ENCODE measurements around the gene MN1. TPM values are rescaled to one million over a fixed set of nuclear protein-coding genes. Genes with fewer than 3 reads are reported as not detected.

Gene MN1
- total and polyA plus RNA-seq, 2 of the 8 experiments (the other 6 are each of a cell fraction or from before 2014, with no cell fraction given) = 3.1 to 4.9 TPM

- ChIA-PET POLR2A (ENCODE audit: partially characterized antibody) (interaction anchor here (0.9 to 1.2 kb wide), 2 partner anchors 17 to 22 kb away, joined by 3 to 4 read pairs; no protein-coding TSS in a partner anchor), CTCF (ENCODE audit: partially characterized antibody) (interaction anchor here (0.6 to 0.8 kb wide), 2 partner anchors 9 to 121 kb away, joined by 3 read pairs; no protein-coding TSS in a partner anchor)
- H4K5ac ChIP-seq (ENCODE audit: insufficient read length, low read depth, low read length) = no peak overlapping the region
- H3K14ac ChIP-seq (ENCODE audit: insufficient read length) = no peak overlapping the region
- no peak overlapping the region for H3K4me3 ChIP-seq (ENCODE audit: extremely low read depth in 1 of 4, insufficient read depth in 2 of 4, low read depth in 3 of 4, low read length in 4 of 4)
- peaks cover 0 to 9% (median 4%) of the 10 kb centered on the region in 4 experiments; a peak in 3 of 8 replicates for H3K36me3 ChIP-seq (ENCODE audit: control insufficient read depth in 2 of 4, insufficient read depth in 4 of 4, low read length in 3 of 4)
- H4K8ac ChIP-seq (ENCODE audit: extremely low read depth, insufficient read depth, low read length) = no peak overlapping the region
- H3K79me2 ChIP-seq (ENCODE audit: control insufficient read depth in 1 of 2, insufficient read depth in 2 of 2, low read length in 2 of 2) = peaks cover 0 to 8% of the 10 kb centered on the region in 2 experiments; a peak in 1 of 4 replicates
- H3K4ac ChIP-seq (replicated peaks; ENCODE audit: insufficient read length, low read depth, low read length) = no peak overlapping the region
- H4K20me1 ChIP-seq (replicated peaks in 1 of 2; ENCODE audit: control insufficient read depth in 1 of 2, insufficient read depth in 2 of 2, low read length in 2 of 2) = peaks cover 0 to 4% of the 10 kb centered on the region in 2 experiments
- H2BK12ac ChIP-seq (ENCODE audit: low read depth, low read length) = no peak overlapping the region
- no peak overlapping the region for H2BK20ac ChIP-seq (ENCODE audit: low read length)
- H2AK5ac ChIP-seq (ENCODE audit: low read depth, low read length) = no peak overlapping the region
- H4K91ac ChIP-seq (replicated peaks; ENCODE audit: insufficient read length, low read length) = no peak overlapping the region
- WGBS, 2 experiments (ENCODE audit: extremely low coverage in 1 of 2, insufficient coverage in 1 of 2, insufficient read length in 1 of 2, insufficient replicate concordance in 2 of 2, low coverage in 1 of 2, low lambda C conversion rate in 2 of 2, missing lambda C conversion rate in 1 of 2) = 89% methylated on average over 5 of the region's 5 CpGs; no CpG with 5 or more reads in 1 of the 2 experiments
- H3K18ac ChIP-seq (ENCODE audit: extremely low read depth, low read length) = no peak overlapping the region
- H3K56ac ChIP-seq (replicated peaks; ENCODE audit: insufficient read length, low read depth, low read length) = no peak overlapping the region
- FAIRE-seq = no peak
- H3K4me1 ChIP-seq (replicated peaks in 1 of 4; ENCODE audit: control insufficient read depth in 3 of 4, insufficient read depth in 4 of 4, low read length in 3 of 4) = 0 out of 7 replicates have a peak, but pooled peaks cover 0 to 2% (median 0%) of the 10 kb centered on the region in 4 experiments
- no peak overlapping the region for H2BK120ac ChIP-seq (replicated peaks; ENCODE audit: low read depth, low read length)
- no peaks in the 10 kb centered on the region for H3K23me2 ChIP-seq (ENCODE audit: low read depth, low read length)
- peaks cover 0 to 3% of the 10 kb centered on the region in 2 experiments; a peak in 1 of 4 replicates for H3K9me3 ChIP-seq (ENCODE audit: insufficient read depth in 2 of 2, low read depth in 1 of 2, low read length in 1 of 2)
- H2BK5ac ChIP-seq (ENCODE audit: low read depth, low read length) = no peak overlapping the region
- H2AFZ ChIP-seq (ENCODE audit: low read length) = no peak overlapping the region
- no peak for DNase-seq (ENCODE audit: low read depth in 1 of 2, low spot score in 2 of 2)
- H2BK15ac ChIP-seq (ENCODE audit: low read length) = no peak overlapping the region
- H3K79me1 ChIP-seq (ENCODE audit: low read depth, low read length) = peaks cover 14% of the 10 kb centered on the region
- no peaks in the 10 kb centered on the region for H3K27me3 ChIP-seq (replicated peaks in 1 of 4; ENCODE audit: control insufficient read depth in 3 of 4, extremely low read depth in 1 of 4, insufficient read depth in 3 of 4, low read length in 3 of 4)
- no peak overlapping the region for H3K4me2 ChIP-seq (ENCODE audit: insufficient read depth in 1 of 2, low read depth in 2 of 2, low read length in 2 of 2)
- no peak overlapping the region for H3K23ac ChIP-seq (ENCODE audit: insufficient read length)
- no peak overlapping the region for H3K27ac ChIP-seq (ENCODE audit: low read depth, low read length)
- H3K9ac ChIP-seq (replicated peaks in 1 of 4; ENCODE audit: extremely low read depth in 1 of 4, low read depth in 3 of 4, low read length in 3 of 4) = no peak overlapping the region
- TF ChIP-seq TEAD4 (IDR thresholded peaks at IDR 0.05; ENCODE audit: low read depth, low read length) (no peak), JUN (IDR thresholded peaks at IDR 0.05; ENCODE audit: low read depth, low read length) (no peak), CTBP2 (IDR thresholded peaks at IDR 0.05; ENCODE audit: borderline replicate concordance, insufficient read depth, insufficient read length, low read length) (no peak), SIX5 (IDR thresholded peaks at IDR 0.05; ENCODE audit: low read depth, low read length) (no peak), RAD21 (IDR thresholded peaks at IDR 0.05 in 1 of 2, conservative IDR thresholded peaks at IDR 0.05 in 1 of 2; ENCODE audit: low read depth in 2 of 2, low read length in 2 of 2) (no peak), USF2 (IDR thresholded peaks at IDR 0.05; ENCODE audit: low read length) (no peak), MAFK (IDR thresholded peaks at IDR 0.05; ENCODE audit: low read depth, low read length) (no peak), RNF2 (IDR thresholded peaks at IDR 0.05; ENCODE audit: borderline replicate concordance, low read depth, low read length, missing control alignments, poor library complexity, severe bottlenecking) (no peak)
- TF ChIP-seq, protein P1, sequence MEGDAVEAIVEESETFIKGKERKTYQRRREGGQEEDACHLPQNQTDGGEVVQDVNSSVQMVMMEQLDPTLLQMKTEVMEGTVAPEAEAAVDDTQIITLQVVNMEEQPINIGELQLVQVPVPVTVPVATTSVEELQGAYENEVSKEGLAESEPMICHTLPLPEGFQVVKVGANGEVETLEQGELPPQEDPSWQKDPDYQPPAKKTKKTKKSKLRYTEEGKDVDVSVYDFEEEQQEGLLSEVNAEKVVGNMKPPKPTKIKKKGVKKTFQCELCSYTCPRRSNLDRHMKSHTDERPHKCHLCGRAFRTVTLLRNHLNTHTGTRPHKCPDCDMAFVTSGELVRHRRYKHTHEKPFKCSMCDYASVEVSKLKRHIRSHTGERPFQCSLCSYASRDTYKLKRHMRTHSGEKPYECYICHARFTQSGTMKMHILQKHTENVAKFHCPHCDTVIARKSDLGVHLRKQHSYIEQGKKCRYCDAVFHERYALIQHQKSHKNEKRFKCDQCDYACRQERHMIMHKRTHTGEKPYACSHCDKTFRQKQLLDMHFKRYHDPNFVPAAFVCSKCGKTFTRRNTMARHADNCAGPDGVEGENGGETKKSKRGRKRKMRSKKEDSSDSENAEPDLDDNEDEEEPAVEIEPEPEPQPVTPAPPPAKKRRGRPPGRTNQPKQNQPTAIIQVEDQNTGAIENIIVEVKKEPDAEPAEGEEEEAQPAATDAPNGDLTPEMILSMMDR (IDR thresholded peaks at IDR 0.05; ENCODE audit: control extremely low read depth in 1 of 3, insufficient read depth in 1 of 3, low read depth in 1 of 3, low read length in 3 of 3) = no peak
These were observed 95.1 kb downstream of the MN1 start for GRCh38 chr22:27706489-27706888.
